SW480 (cell line): ENCODE data around the gene TMEM134.
A peak's percentile ranks its signal among the peaks of the same experiment; 100 is the strongest.
"Not testable (repeated sequence)": the region's sequence is repeated elsewhere in the genome, so short reads cannot be mapped to it uniquely, and the experiment has no call there.

ENCODE experiments used
- DNase-seq: peaks from one replicate; pipeline ENCODE4 v3.0.0-alpha.2; 2016; ENCODE audit warnings: low spot score

Gene TMEM134

DNA sequence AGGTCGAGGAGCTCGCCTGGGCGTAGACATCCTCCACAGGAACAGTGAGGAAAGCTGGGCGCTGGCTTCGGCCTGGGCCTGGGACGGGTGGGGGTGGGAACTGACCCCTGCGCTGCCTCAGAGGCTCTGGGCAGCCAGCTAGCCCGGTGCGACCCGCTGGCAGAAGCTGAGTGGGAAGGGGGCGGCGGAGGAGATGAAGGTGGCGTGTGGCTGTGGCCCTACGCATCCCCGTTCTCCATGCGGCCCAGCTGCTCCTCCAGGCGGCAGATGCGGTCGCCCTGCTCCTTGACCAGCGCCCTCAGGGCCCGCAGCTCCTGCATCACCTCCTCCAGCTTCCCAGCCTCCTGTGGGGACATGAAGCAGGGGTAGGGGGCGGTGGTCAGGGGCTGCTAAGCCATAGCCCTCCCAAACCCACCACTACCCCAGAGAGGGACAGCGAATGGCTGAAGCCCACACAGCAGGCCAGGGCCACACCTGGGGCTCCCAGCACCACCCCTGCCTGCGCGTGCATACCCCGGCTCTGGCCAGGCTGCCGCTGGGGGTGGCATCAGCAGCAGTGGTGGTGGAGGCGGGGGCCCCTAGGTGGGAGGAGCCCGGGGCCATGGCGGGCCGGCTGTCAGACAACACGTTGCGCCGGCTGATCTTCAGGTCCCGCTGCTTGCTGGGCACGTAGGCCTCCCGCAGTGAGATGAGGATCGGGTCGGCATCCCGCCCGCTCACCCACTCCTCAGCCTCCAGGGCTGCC, 30.7 kb downstream of the TMEM134 start:
- no peak for DNase-seq

- DNase-seq, result no peak
Measured at GRCh38 chr11:67437809-67438157, 31.3 kb downstream of the TMEM134 start.

GRCh38 chr11:67437082-67437808, 31.8 kb downstream of the TMEM134 start, which contains the start of gene PTPRCAP:
Gene PTPRCAP, minus strand, starts transcription at chr11:67437682. Its CDS starts 63 bp downstream, at chr11:67437619.
- no peak for DNase-seq

DNA sequence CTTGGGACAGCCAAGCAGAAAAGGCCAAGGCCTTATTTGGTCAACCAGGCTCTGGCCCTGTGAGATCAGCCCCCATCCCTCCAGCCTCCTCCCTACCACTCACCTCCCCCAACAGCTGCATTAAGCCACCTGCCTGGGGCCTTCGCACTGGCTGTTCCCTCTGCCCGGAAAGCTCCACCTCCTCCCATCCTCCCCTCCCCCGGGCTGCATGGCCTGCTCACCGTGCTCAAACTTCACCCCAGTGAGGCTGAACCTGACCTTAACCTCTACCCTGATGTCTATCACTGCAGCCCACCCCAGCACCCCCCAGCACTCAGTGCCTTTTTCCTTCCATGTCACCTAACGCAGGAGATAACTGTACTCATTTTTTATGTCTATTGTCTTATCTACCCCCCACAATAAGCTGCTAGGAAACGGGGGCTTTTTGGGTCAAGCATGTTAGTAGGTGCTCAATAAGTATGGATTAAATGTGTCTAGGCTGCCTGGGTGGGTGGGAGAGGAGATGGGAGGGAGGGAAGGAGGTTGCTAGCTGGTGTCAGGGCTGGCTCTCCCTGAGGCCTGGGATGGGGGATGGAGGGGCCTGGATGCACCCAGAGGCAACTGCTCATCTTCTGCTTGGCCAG, 32.5 kb downstream of the TMEM134 start:
- DNase-seq, result no peak

GRCh38 chr11:67435727-67436458, 33.2 kb downstream of the TMEM134 start:
- DNase-seq, result no peak

DNA sequence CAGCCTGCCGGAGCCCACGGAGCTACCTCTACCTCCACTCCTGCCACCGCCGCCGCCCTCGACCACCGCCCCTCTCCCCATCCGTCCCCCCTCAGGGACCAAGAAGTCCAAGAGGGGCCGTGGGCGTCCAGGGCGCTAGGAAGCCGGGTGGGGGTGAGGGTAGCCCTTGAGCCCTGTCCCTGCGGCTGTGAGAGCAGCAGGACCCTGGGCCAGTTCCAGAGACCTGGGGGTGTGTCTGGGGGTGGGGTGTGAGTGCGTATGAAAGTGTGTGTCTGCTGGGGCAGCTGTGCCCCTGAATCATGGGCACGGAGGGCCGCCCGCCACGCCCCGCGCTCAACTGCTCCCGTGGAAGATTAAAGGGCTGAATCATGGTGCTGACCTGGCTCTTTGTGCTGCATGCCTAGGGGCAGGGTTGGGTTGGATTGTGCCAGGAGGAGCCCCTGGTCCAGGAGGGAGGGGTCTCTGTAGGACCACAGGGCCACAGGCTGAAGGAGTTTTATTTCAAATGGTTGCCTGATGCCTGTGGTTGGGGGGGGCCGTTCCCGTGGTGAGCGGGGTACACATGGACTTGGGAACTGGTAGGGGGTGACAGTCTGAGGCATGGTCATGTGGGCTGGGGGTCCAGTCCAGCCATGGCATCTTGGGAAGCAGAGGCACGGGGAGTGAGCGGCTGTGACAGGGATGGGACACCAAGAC, 33.9 kb downstream of the TMEM134 start:
- DNase-seq, result no peak

DNA sequence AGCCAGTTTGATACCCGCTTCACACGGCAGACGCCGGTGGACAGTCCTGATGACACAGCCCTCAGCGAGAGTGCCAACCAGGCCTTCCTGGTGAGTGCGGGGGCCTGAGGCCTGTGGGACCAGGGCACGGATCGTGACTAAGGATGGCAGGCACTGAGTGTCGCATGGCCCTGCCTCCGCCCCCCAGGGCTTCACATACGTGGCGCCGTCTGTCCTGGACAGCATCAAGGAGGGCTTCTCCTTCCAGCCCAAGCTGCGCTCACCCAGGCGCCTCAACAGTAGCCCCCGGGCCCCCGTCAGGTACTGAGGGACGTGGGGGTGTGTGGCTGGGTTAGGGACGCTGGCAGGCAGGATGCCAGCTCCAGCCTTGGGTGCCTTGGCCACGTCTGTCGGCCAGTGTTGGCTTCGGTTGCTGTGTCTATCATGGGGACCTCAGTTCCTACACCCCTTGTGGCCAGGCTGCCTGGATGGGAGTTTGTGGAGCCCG, 34.6 kb downstream of the TMEM134 start:
- DNase-seq, result no peak

DNA sequence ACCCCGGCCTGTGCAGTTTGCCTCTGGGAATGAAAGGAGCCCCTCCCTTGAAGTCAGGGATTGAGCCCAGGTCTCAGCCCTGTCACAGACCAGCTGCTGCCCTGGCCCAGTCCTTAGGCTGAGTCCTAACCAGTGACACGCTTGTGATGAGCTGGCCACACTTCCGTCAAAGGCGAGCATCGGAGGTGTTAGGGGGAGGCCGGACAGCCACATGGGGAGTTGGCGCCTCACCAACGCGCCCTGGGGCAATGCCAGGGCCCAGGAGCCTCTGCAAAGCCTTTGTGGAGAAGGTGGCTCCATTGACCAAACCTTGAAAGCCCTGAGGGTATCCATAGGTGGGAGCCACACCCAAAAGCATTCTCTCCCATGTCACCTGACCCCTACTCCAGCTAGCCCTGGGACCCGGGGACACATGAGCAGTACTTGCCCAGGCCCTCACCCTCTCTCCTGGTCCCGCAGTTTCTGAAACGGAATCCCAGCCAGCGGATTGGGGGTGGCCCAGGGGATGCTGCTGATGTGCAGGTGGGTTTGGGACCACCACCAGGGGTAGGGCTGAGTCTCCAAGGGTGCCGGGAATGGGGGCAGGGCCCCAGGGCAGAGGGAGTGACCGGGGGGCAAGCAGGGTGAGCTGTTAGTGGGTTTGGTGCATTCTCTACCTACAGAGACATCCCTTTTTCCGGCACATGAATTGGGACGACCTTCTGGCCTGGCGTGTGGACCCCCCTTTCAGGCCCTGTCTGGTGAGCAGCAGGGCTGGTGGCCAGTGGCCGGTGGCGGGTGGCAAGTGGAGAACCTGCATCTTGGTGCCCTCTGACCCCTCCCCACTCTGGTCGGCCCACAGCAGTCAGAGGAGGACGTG, 35.3 kb downstream of the TMEM134 start:
- no peak for DNase-seq

GRCh38 chr11:67432655-67433349, 36.2 kb downstream of the TMEM134 start:
- DNase-seq, result no peak

GRCh38 chr11:67431346-67432249, 37.5 kb downstream of the TMEM134 start:
- no peak for DNase-seq

DNA sequence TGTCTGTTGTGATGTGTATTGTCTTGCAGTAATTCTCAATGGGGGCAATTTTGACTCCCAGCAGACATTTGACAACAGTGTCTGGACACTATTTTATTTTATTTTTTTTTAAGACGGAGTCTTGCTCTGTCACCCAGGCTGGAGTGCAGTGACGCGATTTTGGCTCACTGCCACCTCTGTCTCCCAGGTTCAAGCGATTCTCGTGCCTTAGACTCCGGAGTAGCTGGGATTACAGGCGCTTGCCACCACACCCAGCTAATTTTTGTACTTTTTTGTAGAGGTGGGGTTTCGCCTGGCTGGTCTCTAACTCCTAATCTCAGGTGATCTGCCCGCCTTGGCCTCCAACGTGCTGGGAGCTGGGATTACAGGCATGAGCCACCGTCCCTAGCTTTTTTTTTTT, 39.3 kb downstream of the TMEM134 start:
- DNase-seq, result no peak

DNA sequence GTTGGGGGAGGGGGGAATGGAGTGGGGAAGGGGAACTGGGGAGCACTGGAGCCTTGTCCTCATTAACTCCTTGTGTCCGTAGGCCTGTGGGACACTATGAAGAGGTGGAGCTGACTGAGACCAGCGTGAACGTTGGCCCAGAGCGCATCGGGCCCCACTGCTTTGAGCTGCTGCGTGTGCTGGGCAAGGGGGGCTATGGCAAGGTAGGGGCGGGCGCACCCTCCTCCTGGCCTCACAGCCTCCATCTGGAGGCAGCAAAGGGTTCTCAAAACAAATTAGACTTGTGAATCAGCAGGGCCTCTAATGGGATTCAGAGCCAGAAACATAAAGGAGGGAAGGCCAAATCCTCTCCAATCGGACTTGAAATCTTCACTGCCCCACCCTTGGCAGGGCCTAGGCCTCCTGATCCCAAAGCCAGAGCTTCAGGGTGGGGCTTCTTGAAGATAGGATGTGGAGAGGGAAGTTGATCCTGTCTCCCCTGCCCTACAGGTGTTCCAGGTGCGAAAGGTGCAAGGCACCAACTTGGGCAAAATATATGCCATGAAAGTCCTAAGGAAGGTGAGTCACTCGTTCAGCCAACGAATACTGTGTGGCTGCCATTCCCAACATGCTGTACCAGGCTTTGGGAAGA, 39.9 kb downstream of the TMEM134 start:
- no peak for DNase-seq

- peak; percentile 97 for DNase-seq
Measured at GRCh38 chr11:67428052-67429001, 40.7 kb downstream of the TMEM134 start, which contains the start of gene RPS6KB2. Gene RPS6KB2, plus strand, starts transcription at chr11:67428494. Its CDS starts 52 bp downstream, at chr11:67428546.

DNA sequence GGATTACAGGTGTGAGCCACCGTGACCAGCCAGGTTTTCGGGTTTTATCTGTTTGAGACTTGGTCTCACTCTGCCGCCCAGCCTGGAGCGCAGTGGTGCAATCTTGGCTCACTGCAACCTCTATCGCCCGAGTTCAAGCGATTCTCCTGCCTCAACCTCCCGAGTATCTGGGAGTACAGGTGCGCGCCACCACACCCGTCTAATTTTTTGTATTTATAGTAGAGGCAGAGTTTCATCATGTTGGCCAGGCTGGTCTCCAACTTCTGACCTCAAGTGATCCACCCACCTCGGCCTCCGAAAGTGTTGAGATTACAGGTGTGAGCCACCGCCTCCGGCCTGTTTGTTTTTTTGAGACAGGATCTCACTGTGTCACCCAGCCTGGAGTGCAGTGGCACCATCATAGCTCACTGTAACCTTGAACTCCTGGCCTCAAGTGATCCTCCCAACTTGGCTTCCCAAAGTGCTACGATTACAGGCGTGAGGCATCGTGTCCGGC, 41.6 kb downstream of the TMEM134 start:
- not testable (repeated sequence) for DNase-seq

GRCh38 chr11:67423891-67424613, 45.0 kb downstream of the TMEM134 start:
- no peak for DNase-seq

GRCh38 chr11:67423466-67423865, 45.6 kb downstream of the TMEM134 start:
- DNase-seq, result no peak
